Left renal cortex interstitium (tissue), 4 donors: ENCODE data around the gene APC2. TPM values are rescaled to one million over a fixed set of nuclear protein-coding genes. Genes with fewer than 3 reads are reported as not detected.
"Not testable (repeated sequence)": the region's sequence is repeated elsewhere in the genome, so short reads cannot be mapped to it uniquely, and the experiment has no call there.

ENCODE experiments used
- DNase-seq, 4 donors: peaks; one replicate each; pipeline ENCODE4 v3.0.0-alpha.2; 2013; ENCODE audit warnings: low read depth in 4 of 4, low spot score in 2 of 4, missing footprints in 1 of 4
- polyA plus RNA-seq, 4 donors: library from polyadenylated mRNA; unstranded; fragments of 120-200 nt; gene quantifications; one replicate each; pipeline ENCODE4 v1.2.1, GENCODE V29; 2013; ENCODE audit not compliant: insufficient read length in 4 of 4

APC2 gene
- polyA plus RNA-seq, 4 donors = 1.1 to 2.0 (median 1.8) TPM

DNA sequence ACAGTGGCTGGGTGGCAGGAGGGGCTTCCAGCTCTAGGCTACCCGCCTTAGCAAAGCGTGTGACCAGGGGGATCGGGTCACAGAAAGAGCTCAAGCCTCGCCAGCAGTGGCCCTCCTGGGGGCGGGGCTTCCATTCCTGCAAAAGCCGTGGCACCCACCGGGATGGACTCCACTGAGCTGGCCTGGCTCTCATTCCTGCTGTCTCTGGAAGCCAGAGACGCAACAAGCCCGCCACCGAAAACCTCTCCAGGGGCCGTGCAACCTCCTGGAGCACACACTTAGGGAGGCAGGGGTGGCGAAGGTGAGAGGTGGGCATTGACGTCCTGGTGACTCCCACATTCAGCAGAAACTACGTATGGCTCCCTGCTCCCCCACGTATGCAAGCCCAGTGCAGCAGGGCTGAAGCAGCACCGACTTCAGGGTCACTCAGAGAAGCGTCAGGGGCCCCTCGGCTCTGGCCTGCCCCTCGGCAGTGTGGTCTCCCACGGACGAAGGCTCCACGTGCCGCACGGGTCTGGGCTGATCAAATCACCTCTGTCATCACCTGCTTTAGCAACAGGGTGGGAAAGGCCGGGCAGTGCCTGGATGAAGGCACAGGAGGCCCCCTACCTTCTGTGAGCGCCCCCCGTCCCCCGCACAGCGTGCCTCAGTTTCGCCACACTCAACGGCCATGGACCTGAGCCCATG is 26.0 kb downstream of the APC2 start:
- no peak for DNase-seq

DNA sequence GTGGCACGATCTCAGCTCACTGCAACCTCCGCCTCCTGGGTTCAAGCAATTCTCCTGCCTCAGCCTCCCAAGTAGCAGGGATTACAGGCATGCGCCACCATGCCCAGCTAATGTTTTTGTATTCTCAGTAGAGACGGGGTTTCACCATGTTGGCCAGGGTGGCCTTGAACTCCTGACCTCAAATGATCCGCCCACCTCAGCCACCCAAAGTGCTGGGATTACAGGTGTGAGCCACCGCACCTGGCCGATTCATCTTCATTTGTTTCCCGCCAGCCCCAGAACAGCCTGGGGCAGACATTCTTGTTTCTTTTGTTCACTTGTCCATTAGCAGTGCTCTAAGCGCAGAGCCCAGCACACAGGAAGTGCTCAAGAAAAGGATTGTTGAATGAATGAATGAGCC is 27.1 kb downstream of the APC2 start:
- DNase-seq = not testable (repeated sequence)

DNA sequence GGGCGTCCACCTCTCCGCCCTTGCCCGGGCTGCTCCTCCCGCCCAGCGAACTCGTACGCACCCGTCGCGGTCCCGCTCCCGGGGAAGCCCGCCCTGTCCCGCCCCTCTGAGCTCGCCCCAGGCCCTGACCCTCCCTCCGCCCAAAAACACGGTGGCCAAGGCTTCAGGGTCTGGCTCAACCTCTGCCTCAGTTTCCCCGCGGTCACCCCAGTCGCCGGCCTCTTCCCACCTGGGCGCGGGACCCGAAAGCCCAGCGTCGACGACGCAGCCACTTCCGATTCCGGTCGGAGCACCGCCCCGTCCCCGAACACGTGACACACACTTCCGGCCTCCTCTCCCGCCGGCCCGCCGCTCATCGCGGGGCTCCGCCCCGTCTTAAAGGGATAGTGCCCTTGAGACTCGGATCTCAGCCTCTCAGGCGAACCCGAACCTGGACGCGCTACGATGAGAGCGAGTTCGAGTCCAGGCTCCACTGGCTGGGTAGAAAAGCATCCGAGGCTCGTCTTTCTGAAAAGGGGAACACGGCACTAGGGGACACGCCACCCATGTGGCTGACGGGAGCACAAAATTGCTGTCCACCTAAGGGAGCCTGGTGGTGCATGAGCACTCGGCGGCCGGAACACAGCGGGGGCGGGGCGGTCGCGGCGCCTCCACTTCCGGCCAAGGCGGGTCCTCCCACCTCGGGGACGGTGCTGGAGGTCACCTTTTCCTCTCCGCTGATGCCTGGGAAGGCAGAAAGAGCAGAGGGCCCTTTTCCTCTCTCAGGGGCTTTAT is 29.2 kb downstream of the APC2 start, which contains the start of gene C19orf25:
Gene C19orf25, minus strand, starts transcription at position 282 of the 774 bp plus-strand sequence. CDS start 312 bp downstream, outside the sequence.
- peak; percentile 74 to 89 (median 82) for DNase-seq

DNA sequence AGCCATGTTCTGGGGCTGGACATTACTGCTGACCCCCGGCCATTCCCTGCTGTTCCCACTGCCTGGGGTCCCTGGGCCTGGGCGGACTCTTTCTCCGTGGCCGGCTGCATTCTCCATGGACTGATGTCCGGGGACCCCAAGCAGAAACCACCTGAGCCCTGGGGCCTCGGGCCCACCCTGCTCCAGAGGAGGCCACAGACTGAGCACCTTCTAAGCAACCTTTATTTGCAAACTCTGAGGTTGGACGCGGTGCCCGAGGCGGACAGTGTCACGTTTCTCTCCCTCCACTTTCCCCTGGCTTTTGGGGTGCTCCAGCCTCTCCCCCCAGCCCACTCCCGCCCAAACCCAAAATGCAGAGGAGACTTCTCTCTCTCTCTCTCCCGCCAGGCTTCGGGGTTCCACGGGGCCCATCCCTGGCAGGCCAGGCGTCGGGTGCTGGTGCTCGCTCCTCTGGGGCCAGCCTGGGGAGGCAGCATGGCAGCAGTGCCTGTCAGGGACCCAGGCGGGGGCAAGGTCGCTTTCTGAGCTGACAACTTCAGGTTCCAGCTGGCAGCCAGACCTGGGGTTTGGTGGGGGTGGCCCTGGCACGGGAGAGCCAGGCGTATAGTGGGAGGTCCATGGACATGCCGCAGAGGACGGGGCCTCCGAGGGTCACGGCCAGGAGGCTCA is 31.4 kb downstream of the APC2 start:
- DNase-seq = no peak

DNA sequence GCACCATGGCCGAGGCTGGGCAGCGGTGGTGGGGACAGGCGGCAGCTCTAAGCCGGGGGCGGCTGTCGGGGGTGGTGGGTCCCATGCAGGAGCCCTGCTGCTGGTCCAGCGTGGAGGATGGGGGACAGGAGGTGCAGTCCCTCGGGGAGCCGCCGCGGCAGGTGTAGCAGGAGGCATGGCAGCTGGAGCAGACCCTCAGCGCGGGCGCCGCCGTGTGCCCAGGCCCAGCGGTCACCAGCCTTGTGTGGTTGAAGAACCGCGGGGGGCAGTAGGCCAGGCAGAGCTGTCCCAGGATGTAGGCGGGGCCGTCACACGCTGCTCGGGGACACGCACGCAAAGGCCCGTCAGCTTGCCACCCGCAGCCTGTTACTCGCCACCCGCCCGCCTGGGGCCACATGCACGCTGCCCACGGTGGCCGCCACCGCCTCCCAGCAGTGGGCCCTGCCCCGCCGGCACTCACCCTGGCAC is 32.0 kb downstream of the APC2 start:
- no peak for DNase-seq

DNA sequence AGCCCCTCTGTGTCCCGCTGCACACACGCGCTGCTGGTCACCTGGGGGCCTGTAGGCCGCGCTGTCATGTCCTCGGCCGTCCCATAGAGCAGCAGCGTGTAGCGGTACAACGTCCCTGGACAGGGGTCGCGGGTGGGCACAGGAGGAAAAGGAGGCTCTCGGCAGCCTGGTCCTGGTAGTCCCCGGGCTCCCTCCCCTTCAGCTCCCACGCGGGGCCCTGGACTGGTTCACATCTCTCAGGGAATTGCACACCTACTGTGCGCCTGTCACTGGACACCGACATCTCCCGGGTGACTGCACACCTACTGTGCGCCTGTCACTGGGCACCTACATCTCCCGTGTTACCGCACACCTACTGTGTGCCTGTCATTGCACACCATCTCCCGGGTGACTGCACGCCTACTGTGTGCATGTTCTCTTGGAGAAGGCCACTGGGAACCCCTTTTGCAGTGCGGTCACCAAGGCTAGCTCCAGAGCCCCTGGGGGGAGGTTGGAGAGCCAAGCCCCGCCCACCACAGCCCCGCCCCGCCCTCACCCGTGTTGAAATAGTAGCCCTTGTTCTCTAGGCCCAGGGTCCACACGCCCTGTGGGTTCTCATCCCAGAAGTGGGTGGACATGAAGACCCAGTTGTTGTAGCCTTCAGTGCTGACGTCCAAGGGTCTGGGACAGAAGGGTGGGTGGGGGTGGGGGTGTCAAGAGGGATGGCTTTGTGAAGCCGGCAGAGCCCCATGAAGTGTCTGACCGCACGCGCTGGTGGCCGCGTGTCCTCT is 32.6 kb downstream of the APC2 start:
- DNase-seq = no peak

DNA sequence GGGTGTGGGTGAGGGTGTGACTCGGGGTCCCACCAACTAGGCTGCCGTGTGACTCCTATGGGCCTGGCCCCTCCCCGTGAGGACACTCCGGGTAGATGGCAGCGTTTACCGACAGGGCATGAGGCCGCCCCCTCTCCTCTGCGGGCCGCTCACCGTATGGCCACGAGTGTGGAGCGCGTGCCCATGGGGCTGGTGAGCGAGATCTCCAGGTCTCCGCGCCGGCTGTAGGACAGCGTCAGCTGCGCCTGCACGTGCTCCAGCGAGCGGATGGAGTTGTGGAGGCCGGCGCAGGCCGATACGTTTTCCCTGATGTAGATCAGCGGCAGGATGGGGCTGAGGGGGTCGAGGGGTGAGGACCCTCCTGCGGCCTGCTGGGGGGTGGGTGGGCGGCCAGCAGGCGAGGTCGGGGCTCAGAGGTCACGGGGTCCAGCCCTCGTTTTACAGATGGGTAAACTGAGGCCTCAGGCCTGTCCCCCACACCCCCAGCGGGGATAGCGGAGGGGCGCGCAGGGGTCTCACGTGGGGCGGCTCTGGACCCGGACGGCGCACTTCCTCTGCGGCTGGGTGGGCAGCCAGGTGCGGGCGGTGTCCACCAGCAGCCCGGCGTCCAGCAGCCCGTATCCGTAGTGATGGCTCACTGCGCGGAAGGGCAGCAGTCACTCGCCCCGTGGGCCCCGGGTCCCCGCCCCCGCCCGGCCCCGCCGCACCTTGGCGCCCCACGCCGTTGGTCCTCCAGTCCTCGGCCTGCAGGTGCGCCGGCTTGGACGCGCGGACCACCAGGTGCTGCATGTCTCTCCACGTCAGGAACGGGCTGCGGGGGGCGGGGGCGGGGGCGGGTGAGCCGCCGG is 33.4 kb downstream of the APC2 start:
- DNase-seq = no peak

DNA sequence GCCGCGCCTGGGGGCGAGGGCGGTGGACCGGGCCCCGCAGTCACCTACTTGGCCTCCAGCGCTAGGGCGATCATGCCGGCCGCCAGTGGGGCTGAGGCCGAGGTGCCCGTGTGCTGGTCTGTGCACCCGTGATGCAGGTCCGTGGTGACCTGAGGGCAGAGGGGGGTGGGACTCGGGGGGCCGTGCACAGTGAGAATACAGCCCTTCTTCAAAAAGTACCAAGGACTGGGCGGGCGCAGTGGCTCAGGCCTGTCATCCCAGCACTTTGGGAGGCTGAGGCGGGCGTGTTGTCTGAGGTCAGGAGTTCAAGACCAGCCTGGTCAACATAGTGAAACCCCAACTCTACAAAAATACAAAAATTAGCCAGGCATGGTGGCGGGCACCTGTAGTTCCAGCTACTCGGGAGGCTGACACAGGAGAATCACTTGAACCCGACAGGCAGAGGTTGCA is 34.1 kb downstream of the APC2 start:
- DNase-seq = no peak

DNA sequence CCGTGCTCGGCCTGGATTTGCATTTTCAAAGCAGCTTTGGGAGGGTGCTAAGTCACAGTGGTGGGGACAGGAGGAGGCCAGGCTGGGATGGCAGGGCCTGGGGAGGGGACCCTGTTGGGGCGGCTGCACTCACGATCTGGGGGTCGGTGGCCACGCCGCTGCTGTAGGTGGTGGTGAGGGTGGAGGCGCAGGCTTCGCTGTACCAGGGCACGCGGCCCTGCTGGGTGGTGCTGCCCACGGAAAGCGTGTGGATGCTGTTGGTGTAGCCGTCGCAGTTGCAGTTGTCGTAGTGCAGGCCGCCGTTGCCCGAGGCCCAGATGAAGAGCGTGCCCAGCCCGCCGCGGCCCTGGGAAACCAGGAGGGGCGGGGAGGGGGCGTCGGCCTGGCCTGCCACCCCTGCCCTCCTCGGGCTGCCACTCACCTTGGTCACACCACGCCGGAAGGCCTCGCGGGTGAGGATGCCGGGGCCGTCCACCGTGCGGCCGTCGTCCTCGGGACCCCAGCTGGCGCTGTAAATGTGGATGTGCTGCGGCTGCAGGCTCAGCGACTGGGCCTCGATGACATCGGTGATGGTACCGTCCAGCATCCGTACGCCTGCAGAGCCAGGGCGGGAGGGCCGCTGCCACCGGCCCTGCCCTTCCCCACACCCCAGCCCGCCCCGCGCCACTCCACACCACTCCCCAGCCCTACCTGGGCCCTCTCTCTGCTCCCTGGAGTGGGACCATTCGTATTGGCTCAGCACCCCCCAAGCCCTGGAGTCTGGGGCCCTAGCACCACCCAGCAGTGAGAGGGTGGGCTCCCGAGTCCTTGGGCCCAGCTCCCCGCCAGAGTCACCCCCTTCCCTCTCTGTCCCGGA is 37.0 kb downstream of the APC2 start:
- DNase-seq = no peak

DNA sequence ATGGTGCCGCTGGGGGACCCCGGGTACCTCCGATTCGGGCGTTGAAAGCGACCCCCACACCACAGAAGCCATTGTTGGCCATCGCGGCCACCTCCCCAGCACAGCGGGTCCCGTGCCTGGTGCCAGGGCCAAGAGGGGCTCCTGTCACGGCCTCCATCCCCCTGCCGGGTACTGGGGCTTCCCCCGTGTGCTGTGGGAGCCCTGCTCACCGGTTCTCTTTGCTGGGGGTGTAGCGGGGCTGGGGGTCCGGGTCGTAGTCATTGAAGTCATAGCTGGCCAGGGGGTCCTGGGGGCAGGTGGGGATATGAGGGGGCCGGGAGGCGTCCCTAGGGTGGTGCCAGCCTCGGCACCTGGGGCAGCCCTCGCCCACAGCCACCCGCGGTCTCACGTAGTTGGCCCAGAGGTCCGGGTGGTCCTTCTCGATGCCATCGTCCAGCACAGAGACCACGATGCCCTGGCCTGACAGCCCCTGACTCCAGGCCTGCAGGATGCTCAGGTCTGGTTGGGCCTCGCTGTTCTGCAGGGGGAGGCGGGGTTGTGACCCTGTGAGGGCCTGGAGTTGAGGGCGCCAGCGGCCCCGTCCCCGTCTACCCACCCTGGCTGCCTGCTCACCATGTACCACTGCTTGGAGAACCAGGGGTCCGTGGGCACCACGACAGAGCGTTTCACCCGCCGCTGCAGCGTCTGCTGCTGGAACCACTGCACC is 37.8 kb downstream of the APC2 start:
- no peak for DNase-seq

DNA sequence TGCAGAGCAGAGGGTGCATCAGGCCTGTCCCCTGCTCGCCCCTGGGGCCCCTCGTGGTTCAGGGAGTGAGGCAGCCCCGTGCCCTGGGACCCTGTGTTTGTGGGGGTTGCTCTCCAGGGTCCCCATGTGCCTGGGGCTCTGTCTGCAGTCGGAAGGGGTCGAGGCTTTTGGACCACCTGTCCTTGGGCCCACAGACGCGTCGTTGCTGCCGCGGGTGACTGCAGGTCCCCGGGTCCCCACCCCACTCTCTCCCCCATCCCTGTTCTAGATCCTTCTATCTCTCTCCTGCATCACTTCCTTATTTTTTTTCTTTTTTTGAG is 38.3 kb downstream of the APC2 start:
- DNase-seq = no peak

DNA sequence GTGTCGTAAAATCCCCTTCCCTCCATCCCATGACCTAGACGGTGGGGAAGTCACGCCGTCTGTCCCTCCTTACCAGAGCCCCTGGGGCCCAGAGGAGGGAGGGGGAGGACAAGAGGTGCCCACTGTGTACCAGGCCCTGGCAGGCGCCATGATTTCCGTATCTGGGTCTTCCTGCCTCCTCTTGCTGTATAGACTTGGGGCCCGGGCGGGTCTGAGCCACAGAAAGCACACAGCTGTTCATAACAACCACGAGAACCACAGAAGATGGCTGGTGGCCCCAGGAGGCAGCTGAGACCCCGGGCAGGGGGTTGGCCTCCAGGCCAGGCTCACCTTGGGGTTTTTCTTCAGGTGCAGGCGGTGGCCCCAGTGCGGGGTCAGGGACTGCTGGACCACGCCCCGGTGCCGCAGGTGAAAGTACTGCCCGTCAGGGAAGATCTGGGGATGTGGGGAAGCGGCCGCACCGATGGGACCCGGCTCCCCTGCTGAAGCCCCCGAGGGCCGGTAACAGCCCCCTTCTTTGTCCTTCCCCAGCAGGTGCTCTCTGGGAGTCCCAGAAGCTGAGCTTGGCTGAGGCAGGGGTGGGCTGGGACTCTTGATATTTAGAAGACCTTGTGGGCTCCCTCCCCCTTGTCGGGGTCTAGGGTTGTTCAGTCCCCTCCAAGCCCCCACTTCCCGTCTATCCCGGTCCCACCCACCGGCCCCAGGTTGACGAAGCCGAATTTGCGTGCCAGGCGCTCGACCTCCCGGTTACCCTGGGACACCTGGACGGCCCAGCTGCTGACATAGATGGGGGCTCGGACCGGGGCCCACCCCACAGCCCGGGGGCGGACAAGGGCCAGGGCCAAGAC is 39.8 kb downstream of the APC2 start:
- DNase-seq = no peak

DNA sequence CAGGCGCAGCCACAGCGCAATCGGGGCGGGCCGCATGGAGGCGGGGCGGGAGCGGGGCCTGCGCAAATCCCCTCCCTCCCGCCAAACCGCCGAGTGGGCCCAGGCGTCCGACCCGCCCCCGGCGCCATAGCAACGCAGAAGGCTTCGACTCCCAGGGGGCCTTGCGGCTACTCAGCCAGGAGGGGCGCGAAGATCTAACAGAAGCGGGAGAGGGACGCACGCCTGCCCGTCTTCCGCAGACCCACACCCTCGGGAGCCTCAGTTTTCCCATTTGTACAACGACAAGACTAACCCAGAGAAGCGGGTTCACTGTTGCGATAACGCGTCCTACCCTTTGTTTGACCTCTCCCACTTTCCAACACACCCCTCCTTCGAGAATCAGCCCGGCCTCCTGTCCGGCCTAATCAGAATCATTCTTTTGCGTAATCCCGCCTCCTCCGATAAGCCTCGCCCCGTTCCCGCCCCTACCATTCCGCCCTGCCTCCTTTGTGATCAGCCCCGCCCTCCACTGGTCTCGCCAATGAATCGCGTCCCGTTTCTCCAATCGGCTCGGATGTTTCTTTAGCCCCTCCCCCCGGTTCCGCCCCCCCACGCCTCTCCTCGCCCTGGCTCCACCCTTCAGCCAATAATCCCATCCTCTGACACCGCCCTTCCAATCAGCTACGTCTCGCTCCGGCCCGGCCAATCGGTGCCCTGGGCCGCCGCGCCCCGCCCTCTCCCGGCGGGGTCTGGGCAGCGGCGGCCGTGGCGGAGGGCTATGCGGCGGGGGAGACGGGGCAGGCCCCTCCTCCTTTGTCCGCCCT is 40.6 kb downstream of the APC2 start, which contains the start of gene PCSK4:
Gene PCSK4, minus strand, starts transcription at position 40 of the 803 bp plus-strand sequence. Its CDS starts 4 bp downstream, at position 36.
- peak; percentile 95 to 99 (median 96) for DNase-seq

DNA sequence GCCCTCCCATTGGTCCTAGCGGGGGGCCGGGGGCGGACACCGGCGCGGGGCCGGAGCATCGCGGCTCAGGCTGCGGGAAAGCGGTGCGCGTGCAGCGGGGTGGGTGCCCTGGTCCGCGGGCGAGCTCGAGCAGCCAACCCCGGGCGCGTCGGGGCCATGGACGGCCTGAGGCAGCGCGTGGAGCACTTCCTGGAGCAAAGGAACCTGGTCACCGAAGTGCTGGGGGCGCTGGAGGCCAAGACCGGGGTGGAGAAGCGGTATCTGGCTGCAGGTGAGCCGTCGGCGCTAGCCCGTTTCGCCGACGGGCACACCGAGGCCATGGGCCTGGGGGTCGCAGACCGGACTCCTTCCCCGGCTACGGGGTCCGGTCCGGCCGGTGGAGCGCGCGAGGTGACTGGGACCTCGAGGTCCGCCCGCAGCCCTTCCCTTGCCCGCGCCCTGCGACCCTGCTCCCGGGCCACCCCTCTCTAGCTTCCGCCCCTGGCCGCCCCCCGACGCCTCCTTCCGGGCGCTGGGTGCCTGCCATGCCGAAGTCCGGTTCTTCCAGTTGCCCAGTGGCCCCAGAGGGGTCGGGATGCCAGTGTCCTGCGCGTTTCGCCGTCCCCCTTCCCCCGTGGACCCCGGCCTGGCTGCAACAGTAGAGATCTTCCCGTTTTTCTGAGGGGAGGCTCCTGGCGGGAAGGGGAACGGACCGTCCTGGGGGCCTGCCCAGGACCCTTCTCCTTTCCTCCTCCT is 41.4 kb downstream of the APC2 start, which contains the start of gene REEP6:
Gene REEP6, plus strand, starts transcription at position 68 of the 735 bp plus-strand sequence. Its CDS starts 89 bp downstream, at position 157.
- no peak for DNase-seq

DNA sequence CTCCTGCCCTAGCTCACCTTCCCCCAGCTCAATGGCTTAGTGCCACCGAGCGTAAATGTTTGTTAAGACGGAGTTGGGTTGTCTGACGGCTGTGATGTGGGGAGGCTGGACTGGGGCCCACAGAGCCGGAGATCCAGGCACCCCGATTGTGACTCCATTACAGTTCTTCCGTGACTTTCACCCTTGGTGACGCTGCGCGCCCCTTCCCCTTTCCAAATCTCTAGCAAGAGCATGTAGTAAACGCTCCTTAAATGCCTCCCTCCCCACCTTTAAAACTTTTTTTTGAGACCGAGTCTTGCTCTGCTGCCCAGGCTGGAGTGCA is 41.9 kb downstream of the APC2 start:
- no peak for DNase-seq
